ENCODE data around the gene HS3ST5.
"Not testable (repeated sequence)": the region's sequence is repeated elsewhere in the genome, so short reads cannot be mapped to it uniquely, and the experiment has no call there.

GRCh38 chr6:114080410-114080809, 262.4 kb downstream of the HS3ST5 start:
- not testable (repeated sequence) for TF ChIP-seq TARDBP (IDR thresholded peaks at IDR 0.05); SP1 (IDR thresholded peaks at IDR 0.05); ELF4 (IDR thresholded peaks at IDR 0.05); SUZ12 (IDR thresholded peaks at IDR 0.05); NFRKB (IDR thresholded peaks at IDR 0.05); ARNT (IDR thresholded peaks at IDR 0.05); BHLHE40 (IDR thresholded peaks at IDR 0.05; ENCODE audit: borderline replicate concordance); LEF1 (IDR thresholded peaks at IDR 0.05; ENCODE audit: borderline replicate concordance)
